A673 (cell line): ENCODE data around the gene RGS7. TPM values are rescaled to one million over a fixed set of nuclear protein-coding genes. Genes with fewer than 3 reads are reported as not detected.
"Not testable (repeated sequence)": the region's sequence is repeated elsewhere in the genome, so short reads cannot be mapped to it uniquely, and the experiment has no call there.

Experiments
- BruUV-seq: library from RNA; stranded (reverse); fragments of 400-500 nt; replicated peaks from 2 replicates; lab custom pipeline; 2021; lab: Mats Ljungman, UMichigan
- CTCF ChIA-PET: fragments of 300-600 bp; sonication (Branson Sonifier 250); formaldehyde crosslinking; loops from one replicate; lab custom pipeline; 2022; ENCODE audit warnings: antibody characterized with exemption; lab: Charles Lee
- POLR2A ChIA-PET: fragments of 300-600 bp; sonication (Branson Sonifier 250); formaldehyde crosslinking; loops from one replicate; lab custom pipeline; 2022; ENCODE audit warnings: antibody characterized with exemption; ENCODE audit not compliant: low non-redundant PET; lab: Charles Lee
- DNase-seq: peaks from one replicate; pipeline ENCODE4 v3.0.0-alpha.2; 2015; ENCODE audit warnings: low spot score
- H3K27ac ChIP-seq: fragments of 200-600 bp; sonication (generic); 2 replicates; pipeline ENCODE4 v1.5.1; 2016; ENCODE audit warnings: mixed run types, low read depth, mild to moderate bottlenecking, mixed read lengths, antibody characterized with exemption, low read length; ENCODE audit not compliant: poor library complexity, severe bottlenecking
- H3K27me3 ChIP-seq: fragments of 200-600 bp; sonication (generic); replicated peaks from 2 replicates; pipeline ENCODE4 v1.6.1; 2017; ENCODE audit warnings: mixed run types, low read depth, mild to moderate bottlenecking, mixed read lengths, antibody characterized with exemption, low read length; ENCODE audit not compliant: insufficient read depth, poor library complexity
- H3K36me3 ChIP-seq: fragments of 200-600 bp; sonication (generic); 2 replicates; pipeline ENCODE4 v1.6.1; 2016; ENCODE audit warnings: mixed run types, mild to moderate bottlenecking, mixed read lengths, antibody characterized with exemption, low read length; ENCODE audit not compliant: insufficient read depth, poor library complexity, severe bottlenecking
- H3K4me1 ChIP-seq: fragments of 200-600 bp; sonication (generic); 2 replicates; pipeline ENCODE4 v1.6.1; 2017; ENCODE audit warnings: mixed run types, mild to moderate bottlenecking, mixed read lengths, antibody characterized with exemption, low read length; ENCODE audit not compliant: insufficient read depth, poor library complexity, severe bottlenecking
- H3K4me3 ChIP-seq: fragments of 200-600 bp; sonication (generic); 2 replicates; pipeline ENCODE4 v1.5.1; 2016; ENCODE audit warnings: low read depth, mixed run types, mild to moderate bottlenecking, mixed read lengths, low read length; ENCODE audit not compliant: poor library complexity, severe bottlenecking
- H3K9me3 ChIP-seq: fragments of 200-600 bp; sonication (generic); 2 replicates; pipeline ENCODE4 v1.6.1; 2016; ENCODE audit warnings: mixed run types, low read depth, mild to moderate bottlenecking, mixed read lengths, antibody characterized with exemption, low read length; ENCODE audit not compliant: poor library complexity, severe bottlenecking
- EZH2 ChIP-seq: fragments of 200-600 bp; sonication (generic); IDR thresholded peaks from 2 replicates; pipeline ENCODE4 v1.6.1; 2017; ENCODE audit warnings: borderline replicate concordance, low read depth, mild to moderate bottlenecking, mixed read lengths, antibody characterized with exemption, low read length; ENCODE audit not compliant: poor library complexity, severe bottlenecking
- intact Hi-C: fragments of 100-400 bp; cut with micrococcal nuclease; formaldehyde crosslinking; loops from one replicate; pipeline ENCODE4 v1.10.0; 2022; ENCODE audit not compliant: unreplicated experiment
- total RNA-seq: library from RNA; stranded (reverse); gene quantifications from 2 replicates; pipeline ENCODE4 v1.2.3, GENCODE V29; 2021
- TF ChIP-seq, protein P1 (sequence below): fragments of 300-800, 200-600 bp; sonication (generic); conservative IDR thresholded peaks from 2 replicates; pipeline ENCODE4 v1.5.1; 2017; ENCODE audit warnings: low read depth, mild to moderate bottlenecking, antibody characterized with exemption, low read length, moderate library complexity, mixed read lengths

Gene RGS7
- total RNA-seq, 1 experiment from 2014 or later = not detected

DNA sequence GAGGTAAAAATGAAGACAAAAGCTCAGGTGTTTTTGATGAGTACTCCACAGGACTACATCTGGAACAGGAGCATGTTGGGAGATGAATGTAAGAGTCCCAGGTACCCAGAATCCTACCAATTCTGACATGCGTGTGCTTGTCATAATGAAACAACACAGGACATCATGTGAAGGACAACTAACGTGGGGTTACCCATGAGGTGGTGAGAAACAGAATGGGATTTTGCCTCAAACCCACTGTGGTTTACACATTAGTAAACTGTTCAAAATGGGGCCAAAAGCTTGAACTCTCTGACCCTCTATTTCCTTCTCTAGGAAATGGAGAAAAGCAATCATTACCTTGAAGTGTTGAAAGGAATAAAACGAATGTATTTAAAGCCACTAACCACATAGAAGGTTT lies 266.2 kb downstream of the RGS7 start:
- no peaks in the 10 kb centered on the region for H3K27me3 ChIP-seq
- no peak overlapping the region for H3K27ac ChIP-seq
- no peaks in the 10 kb centered on the region for H3K9me3 ChIP-seq
- BruUV-seq = no TSS peak
- ChIA-PET POLR2A (no interaction called here), CTCF (no interaction called here)
- H3K4me3 ChIP-seq = no peak overlapping the region
- intact Hi-C loops = no loop called here
- no peak for TF ChIP-seq EZH2
- TF ChIP-seq, protein P1, sequence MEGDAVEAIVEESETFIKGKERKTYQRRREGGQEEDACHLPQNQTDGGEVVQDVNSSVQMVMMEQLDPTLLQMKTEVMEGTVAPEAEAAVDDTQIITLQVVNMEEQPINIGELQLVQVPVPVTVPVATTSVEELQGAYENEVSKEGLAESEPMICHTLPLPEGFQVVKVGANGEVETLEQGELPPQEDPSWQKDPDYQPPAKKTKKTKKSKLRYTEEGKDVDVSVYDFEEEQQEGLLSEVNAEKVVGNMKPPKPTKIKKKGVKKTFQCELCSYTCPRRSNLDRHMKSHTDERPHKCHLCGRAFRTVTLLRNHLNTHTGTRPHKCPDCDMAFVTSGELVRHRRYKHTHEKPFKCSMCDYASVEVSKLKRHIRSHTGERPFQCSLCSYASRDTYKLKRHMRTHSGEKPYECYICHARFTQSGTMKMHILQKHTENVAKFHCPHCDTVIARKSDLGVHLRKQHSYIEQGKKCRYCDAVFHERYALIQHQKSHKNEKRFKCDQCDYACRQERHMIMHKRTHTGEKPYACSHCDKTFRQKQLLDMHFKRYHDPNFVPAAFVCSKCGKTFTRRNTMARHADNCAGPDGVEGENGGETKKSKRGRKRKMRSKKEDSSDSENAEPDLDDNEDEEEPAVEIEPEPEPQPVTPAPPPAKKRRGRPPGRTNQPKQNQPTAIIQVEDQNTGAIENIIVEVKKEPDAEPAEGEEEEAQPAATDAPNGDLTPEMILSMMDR = no peak
- DNase-seq = no peak
- H3K4me1 ChIP-seq = no peaks in the 10 kb centered on the region
- no peaks in the 10 kb centered on the region for H3K36me3 ChIP-seq

DNA sequence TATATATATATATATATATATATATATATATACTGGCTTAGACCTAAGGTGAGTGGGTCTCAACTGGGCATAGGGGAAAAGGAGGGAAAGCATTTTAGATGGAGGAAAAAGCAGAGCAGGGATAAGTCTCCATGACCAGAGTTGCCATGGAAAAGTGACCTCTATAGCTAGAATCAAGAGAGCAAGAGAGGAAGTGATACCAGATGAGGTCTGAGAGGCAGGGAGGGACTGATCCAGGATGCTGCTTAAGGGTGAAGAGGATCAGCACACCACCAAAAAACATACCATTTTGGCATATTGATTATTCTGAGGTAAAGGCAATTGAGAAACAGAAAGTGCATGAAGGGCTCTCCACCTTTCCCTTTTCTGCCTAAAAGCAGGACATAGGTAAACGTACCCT lies 267.9 kb downstream of the RGS7 start:
- BruUV-seq, intact Hi-C loops: not testable (repeated sequence)

DNA sequence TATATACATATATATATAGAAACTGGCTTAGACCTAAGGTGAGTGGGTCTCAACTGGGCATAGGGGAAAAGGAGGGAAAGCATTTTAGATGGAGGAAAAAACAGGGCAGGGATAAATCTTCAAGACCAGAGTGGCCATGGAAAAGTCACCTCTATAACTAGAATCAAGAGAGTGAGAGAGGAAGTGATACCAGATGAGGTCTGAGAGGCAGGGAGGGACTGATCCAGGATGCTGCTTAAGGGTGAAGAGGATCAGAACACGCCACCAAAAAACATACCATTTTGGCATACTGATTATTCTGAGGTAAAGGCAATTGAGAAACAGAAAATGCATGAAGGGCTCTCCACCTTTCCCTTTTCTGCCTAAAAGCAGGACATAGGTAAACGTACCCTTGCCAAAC lies 268.9 kb downstream of the RGS7 start:
- POLR2A ChIA-PET, H3K9me3 ChIP-seq, H3K36me3 ChIP-seq, CTCF ChIA-PET, H3K4me1 ChIP-seq, H3K4me3 ChIP-seq, H3K27me3 ChIP-seq, BruUV-seq, H3K27ac ChIP-seq, DNase-seq, intact Hi-C loops: not testable (repeated sequence)

More for the DNA sequence above, 267.9 kb downstream of the RGS7 start:
- H3K36me3 ChIP-seq, H3K27me3 ChIP-seq, H3K27ac ChIP-seq, POLR2A ChIA-PET, DNase-seq, H3K4me1 ChIP-seq, H3K4me3 ChIP-seq, H3K9me3 ChIP-seq, CTCF ChIA-PET: not testable (repeated sequence)

DNA sequence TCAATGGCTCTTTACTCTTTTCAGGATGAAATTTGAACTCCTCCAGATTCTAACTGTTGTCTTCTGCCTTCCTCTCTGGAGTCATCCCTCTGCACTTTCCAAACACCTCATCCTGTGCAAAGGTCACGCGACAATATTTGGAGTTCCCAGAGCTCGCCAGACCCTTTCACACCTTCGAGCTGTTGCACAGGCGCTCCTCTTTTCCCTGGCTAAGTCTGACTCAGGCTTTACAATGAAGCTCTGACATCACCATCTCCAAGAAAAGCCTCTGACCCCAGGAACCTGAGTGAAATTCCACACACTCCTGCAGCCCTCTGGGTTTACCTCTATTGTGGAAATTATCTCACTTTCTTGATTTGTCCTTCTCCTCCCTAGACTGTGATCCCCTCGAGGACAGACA lies 270.3 kb downstream of the RGS7 start:
- TF ChIP-seq, protein P1 = no peak
- TF ChIP-seq EZH2 = no peak
- POLR2A ChIA-PET = no interaction called here
- no TSS peak for BruUV-seq
- intact Hi-C loops = no loop called here
- no peak overlapping the region for H3K27ac ChIP-seq
- H3K27me3 ChIP-seq = no peaks in the 10 kb centered on the region
- no peaks in the 10 kb centered on the region for H3K4me1 ChIP-seq
- H3K4me3 ChIP-seq = no peak overlapping the region
- no peaks in the 10 kb centered on the region for H3K36me3 ChIP-seq
- no peaks in the 10 kb centered on the region for H3K9me3 ChIP-seq
- CTCF ChIA-PET = no interaction called here
- no peak for DNase-seq
